Activated naive CD8-positive, alpha-beta T cell (primary cell): ENCODE measurements around the gene TAPBPL.

ENCODE experiments used
- H3K27ac Mint-ChIP-seq: one replicate; pipeline ENCODE4 v1.8.0; 2021; ENCODE audit warnings: mixed read lengths
- H3K27me3 Mint-ChIP-seq: one replicate; pipeline ENCODE4 v1.8.0; 2021; ENCODE audit warnings: mixed read lengths
- H3K36me3 Mint-ChIP-seq: one replicate; pipeline ENCODE4 v1.8.0; 2021; ENCODE audit warnings: mixed read lengths
- H3K4me1 Mint-ChIP-seq: one replicate; pipeline ENCODE4 v1.8.0; 2021; ENCODE audit warnings: low read depth, mixed read lengths
- H3K4me3 Mint-ChIP-seq: one replicate; pipeline ENCODE4 v1.8.0; 2021; ENCODE audit warnings: mild to moderate bottlenecking, mixed read lengths
- H3K9me3 Mint-ChIP-seq: one replicate; pipeline ENCODE4 v1.8.0; 2021; ENCODE audit warnings: low read depth, mixed read lengths

Gene TAPBPL

DNA sequence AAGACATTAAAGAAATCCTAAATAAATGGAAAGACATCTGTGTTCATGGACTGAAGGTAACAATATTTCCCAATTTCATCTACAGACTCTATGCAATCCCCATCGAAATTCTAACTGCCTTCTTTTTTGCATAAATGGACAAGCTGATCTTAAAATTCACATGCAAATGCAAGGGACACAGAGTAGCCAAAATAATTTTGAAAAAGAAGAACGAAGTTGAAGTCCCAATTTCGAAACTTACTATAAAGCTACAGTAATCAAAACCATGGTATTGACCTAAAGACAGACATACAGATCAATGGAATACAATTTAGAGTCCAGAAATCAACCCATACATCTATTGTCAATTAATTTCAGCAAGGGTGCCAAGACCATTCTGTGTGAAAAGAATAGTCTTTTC, 23.5 kb upstream of the TAPBPL start:
- H3K36me3 Mint-ChIP-seq = peaks cover 1% of the 10 kb centered on the region
- no peaks in the 10 kb centered on the region for H3K9me3 Mint-ChIP-seq
- peak overlapping the region; percentile 99 for H3K27ac Mint-ChIP-seq
- no peaks in the 10 kb centered on the region for H3K27me3 Mint-ChIP-seq
- H3K4me3 Mint-ChIP-seq = peak overlapping the region; percentile 56
- H3K4me1 Mint-ChIP-seq = peaks cover 76% of the 10 kb centered on the region

- peak overlapping the region; percentile 59 for H3K4me3 Mint-ChIP-seq
- no peaks in the 10 kb centered on the region for H3K36me3 Mint-ChIP-seq
- H3K27ac Mint-ChIP-seq = peak overlapping the region; percentile 90
- H3K4me1 Mint-ChIP-seq = peaks cover 80% of the 10 kb centered on the region
- H3K9me3 Mint-ChIP-seq = no peaks in the 10 kb centered on the region
- H3K27me3 Mint-ChIP-seq = no peaks in the 10 kb centered on the region
Observed at GRCh38 chr12:6430124-6430989, 21.5 kb upstream of the TAPBPL start.

- Mint-ChIP-seq H3K4me1 (peaks cover 64% of the 10 kb centered on the region), H3K27ac (peak overlapping the region; percentile 86), H3K4me3 (peak overlapping the region; percentile 55), H3K9me3 (no peaks in the 10 kb centered on the region), H3K27me3 (no peaks in the 10 kb centered on the region), H3K36me3 (no peaks in the 10 kb centered on the region)
Observed at GRCh38 chr12:6432991-6433390, 18.9 kb upstream of the TAPBPL start.

DNA sequence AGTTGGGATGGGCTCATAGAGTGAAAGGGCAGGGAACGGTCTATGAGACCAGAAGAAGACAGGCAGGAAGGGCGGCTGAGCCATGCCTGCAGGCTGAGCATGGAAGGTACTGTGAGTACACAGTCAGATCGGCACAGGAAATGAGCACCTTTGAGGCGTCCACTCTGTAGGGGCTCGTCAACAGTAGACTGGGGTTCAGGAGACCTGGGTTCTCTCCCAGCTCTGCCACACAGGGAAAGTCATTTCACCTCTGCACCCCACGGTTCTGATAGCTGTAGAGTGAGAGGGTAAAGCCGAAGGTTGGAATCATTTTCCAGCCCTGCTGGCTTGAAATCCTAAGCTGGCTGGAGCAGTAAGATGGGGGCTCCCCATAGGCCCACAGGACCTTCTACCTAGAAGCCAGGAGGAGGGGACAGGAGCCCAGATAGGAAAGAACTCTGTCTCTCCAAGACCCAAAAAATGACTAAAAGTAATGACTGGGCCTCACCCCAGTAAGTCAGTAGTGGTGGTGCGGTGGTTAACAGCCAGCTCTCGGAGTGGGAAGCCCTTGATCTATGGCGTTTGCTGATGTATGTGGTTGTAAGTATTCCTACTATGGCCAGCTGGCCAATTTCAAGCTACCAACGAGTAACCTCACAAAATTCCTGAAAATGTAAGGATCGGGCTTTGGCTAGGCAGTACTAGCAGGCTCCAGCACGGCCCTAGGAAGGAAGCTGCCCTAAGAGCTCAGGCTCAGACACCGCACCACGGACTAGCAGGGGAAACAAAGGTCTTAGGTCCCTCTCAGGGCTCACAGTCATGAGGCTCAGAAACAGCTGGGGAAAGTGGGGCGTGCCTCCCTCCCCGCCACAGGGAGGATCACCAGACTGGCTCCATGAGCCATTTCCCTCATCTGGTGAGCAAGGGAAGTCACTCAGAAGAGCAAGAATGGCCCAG, 17.4 kb upstream of the TAPBPL start:
- Mint-ChIP-seq H3K9me3 (no peaks in the 10 kb centered on the region), H3K4me1 (peaks cover 69% of the 10 kb centered on the region), H3K27ac (peak overlapping the region; percentile 94), H3K4me3 (peak overlapping the region; percentile 66), H3K36me3 (no peaks in the 10 kb centered on the region), H3K27me3 (no peaks in the 10 kb centered on the region)

GRCh38 chr12:6435961-6436715, 15.7 kb upstream of the TAPBPL start:
- H3K4me1 Mint-ChIP-seq = peaks cover 61% of the 10 kb centered on the region
- H3K4me3 Mint-ChIP-seq = peak overlapping the region; percentile 28
- H3K9me3 Mint-ChIP-seq = no peaks in the 10 kb centered on the region
- H3K36me3 Mint-ChIP-seq = no peaks in the 10 kb centered on the region
- H3K27me3 Mint-ChIP-seq = no peaks in the 10 kb centered on the region
- H3K27ac Mint-ChIP-seq = peak overlapping the region; percentile 80

DNA sequence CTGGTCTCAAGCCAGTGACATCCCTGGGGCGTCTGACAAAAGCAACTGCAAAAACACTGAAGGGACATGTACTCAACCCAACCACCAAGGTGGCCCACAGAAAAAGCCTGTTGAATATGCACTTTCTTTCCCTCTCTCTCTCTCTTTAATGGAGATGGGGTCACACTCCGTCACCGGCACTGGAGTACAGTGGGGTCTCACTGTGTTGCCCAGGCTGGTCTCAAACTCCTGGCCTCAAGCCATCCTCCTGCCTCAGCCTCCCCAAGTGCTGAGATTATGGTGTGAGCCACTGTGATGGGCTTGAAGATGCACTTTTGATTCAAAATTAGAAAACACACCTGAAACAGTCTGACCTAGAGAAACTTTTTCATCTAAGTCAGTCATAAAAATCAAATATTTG, 14.3 kb upstream of the TAPBPL start:
- Mint-ChIP-seq H3K36me3 (no peaks in the 10 kb centered on the region), H3K9me3 (no peaks in the 10 kb centered on the region), H3K27ac (peak overlapping the region; percentile 41), H3K27me3 (no peaks in the 10 kb centered on the region), H3K4me1 (peaks cover 67% of the 10 kb centered on the region), H3K4me3 (no peak overlapping the region)

- Mint-ChIP-seq H3K27me3 (no peaks in the 10 kb centered on the region), H3K9me3 (no peaks in the 10 kb centered on the region), H3K27ac (peak overlapping the region; percentile 83), H3K4me1 (peaks cover 69% of the 10 kb centered on the region), H3K4me3 (no peak overlapping the region), H3K36me3 (no peaks in the 10 kb centered on the region)
Observed at GRCh38 chr12:6438345-6438744, 13.5 kb upstream of the TAPBPL start.

- Mint-ChIP-seq H3K27ac (peak overlapping the region; percentile 99), H3K9me3 (no peaks in the 10 kb centered on the region), H3K27me3 (no peaks in the 10 kb centered on the region), H3K36me3 (peaks cover 2% of the 10 kb centered on the region), H3K4me3 (no peak overlapping the region), H3K4me1 (peaks cover 61% of the 10 kb centered on the region)
Observed at GRCh38 chr12:6440391-6440790, 11.5 kb upstream of the TAPBPL start.

DNA sequence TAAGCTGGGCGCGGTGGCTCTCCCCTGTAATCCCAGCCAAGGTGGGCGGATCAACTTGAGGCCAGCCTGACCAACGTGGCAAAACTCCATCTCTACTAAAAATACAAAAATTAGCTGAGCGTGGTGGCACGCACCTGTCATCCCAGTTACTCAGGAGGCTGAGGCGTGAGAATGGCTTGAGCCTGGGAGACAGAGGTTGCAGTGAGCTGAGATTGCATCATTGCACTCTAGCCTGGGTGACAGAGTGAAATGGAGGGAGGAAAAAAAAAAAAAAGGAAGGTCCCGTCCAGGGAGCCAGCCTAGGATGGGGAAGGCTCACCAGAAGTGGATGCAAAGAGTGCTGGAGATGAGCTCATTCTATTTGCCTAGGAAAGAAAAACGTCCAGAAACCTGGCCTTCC, 9.0 kb upstream of the TAPBPL start:
- Mint-ChIP-seq H3K27me3 (no peaks in the 10 kb centered on the region), H3K9me3 (no peaks in the 10 kb centered on the region), H3K36me3 (peaks cover 16% of the 10 kb centered on the region), H3K4me1 (peaks cover 69% of the 10 kb centered on the region), H3K4me3 (peak overlapping the region; percentile 99), H3K27ac (peak overlapping the region; percentile 99)

DNA sequence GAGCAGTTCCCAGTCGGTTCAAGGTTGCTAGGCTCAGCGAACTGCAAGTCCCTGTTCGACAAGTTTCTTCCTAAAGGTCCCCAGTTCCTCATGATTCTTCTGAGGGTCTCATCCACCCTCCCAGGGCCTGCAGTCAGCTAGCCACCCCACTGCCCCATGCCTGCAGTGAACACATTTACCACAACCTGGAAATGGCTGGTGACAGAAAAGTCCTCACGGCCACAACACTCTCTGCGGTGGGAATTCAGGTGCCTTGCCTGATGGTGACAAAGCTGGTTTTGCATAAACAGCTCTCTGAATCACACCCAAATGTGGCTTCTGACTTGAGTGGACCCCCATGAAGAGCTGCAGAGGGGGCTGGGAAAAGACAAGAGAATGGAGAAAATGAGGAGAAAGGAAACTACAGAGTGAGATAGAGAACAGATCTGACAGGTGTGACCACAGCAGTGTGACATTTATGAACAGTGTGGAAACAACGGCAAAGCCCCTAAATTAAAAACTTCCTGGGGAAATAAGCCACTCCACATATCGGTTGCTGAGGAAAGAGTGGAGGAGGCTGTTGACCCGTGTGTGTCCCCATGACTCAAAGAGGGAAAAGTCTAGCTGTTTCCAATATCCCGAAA, 8.4 kb upstream of the TAPBPL start:
- Mint-ChIP-seq H3K36me3 (peaks cover 20% of the 10 kb centered on the region), H3K9me3 (no peaks in the 10 kb centered on the region), H3K27ac (peak overlapping the region; percentile 99), H3K27me3 (no peaks in the 10 kb centered on the region), H3K4me1 (peaks cover 72% of the 10 kb centered on the region), H3K4me3 (peak overlapping the region; percentile 99)

DNA sequence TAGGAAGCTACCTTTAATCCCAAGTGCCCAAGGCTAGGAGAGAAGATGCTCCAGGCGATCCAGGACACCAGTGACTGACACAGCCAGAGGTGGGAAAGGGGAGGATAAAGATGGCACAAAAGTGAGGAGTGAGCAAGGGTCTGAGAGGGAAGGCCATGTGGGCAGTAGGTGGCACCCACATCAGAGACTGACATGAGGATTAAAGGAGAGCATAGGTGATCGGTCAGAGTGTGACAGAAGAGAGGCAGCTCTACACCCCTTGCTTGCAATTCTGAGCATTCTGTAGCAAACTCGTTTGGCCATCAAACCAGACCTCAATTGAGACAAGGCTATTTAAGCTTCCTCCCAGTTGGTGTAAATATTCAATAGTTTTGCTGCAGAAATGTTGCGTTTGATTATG, 7.8 kb upstream of the TAPBPL start:
- Mint-ChIP-seq H3K4me1 (peaks cover 70% of the 10 kb centered on the region), H3K36me3 (peaks cover 20% of the 10 kb centered on the region), H3K27me3 (no peaks in the 10 kb centered on the region), H3K27ac (peak overlapping the region; percentile 99), H3K9me3 (no peaks in the 10 kb centered on the region), H3K4me3 (peak overlapping the region; percentile 99)

- Mint-ChIP-seq H3K27me3 (no peaks in the 10 kb centered on the region), H3K27ac (peak within 1 kb of the TSS; percentile 99), H3K4me1 (peaks cover 69% of the 10 kb centered on the region), H3K36me3 (peaks cover 20% of the 10 kb centered on the region), H3K4me3 (peak within 1 kb of the TSS; percentile 99), H3K9me3 (no peaks in the 10 kb centered on the region)
Observed at GRCh38 chr12:6444704-6445688, 6.8 kb upstream of the TAPBPL start, which contains the start of gene CD27. Gene CD27 (plus strand): TSS chr12:6444955. CDS start chr12:6445096, 141 bp downstream.

DNA sequence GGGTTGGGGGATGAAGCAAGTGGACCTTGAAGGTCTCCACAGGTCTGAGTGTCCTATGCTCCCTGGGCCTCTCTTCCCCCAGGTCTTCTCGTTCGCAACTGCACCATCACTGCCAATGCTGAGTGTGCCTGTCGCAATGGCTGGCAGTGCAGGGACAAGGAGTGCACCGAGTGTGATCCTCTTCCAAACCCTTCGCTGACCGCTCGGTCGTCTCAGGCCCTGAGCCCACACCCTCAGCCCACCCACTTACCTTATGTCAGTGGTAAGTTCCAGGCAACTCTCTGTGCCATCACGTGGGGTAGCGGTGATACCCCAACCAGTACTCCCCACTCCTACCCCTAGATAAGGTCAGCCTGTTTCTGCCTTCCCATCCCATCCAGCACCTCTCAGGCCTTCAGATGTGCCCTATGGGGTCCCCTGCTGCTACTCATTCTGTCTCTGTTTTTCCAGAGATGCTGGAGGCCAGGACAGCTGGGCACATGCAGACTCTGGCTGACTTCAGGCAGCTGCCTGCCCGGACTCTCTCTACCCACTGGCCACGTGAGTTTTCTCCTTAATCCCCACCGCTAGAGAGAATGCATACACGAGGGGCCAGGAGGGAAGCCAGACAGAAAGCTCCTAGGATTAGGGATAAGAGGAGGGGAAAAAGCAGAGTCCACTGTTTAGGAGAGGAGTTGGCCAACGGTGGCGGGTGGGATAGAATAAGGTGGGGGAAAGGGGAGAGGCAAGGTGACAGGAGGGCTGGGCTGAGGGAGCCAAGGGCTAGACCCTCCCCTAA, 1.6 kb upstream of the TAPBPL start:
- Mint-ChIP-seq H3K4me1 (peaks cover 74% of the 10 kb centered on the region), H3K36me3 (peaks cover 31% of the 10 kb centered on the region)

More for the DNA sequence above, 1.6 kb upstream of the TAPBPL start:
- Mint-ChIP-seq H3K9me3 (no peaks in the 10 kb centered on the region), H3K4me3 (peak overlapping the region; percentile 99), H3K27me3 (no peaks in the 10 kb centered on the region), H3K27ac (peak overlapping the region; percentile 99)
